ENCODE measurements around the gene POP7.

The POP7 gene

DNA sequence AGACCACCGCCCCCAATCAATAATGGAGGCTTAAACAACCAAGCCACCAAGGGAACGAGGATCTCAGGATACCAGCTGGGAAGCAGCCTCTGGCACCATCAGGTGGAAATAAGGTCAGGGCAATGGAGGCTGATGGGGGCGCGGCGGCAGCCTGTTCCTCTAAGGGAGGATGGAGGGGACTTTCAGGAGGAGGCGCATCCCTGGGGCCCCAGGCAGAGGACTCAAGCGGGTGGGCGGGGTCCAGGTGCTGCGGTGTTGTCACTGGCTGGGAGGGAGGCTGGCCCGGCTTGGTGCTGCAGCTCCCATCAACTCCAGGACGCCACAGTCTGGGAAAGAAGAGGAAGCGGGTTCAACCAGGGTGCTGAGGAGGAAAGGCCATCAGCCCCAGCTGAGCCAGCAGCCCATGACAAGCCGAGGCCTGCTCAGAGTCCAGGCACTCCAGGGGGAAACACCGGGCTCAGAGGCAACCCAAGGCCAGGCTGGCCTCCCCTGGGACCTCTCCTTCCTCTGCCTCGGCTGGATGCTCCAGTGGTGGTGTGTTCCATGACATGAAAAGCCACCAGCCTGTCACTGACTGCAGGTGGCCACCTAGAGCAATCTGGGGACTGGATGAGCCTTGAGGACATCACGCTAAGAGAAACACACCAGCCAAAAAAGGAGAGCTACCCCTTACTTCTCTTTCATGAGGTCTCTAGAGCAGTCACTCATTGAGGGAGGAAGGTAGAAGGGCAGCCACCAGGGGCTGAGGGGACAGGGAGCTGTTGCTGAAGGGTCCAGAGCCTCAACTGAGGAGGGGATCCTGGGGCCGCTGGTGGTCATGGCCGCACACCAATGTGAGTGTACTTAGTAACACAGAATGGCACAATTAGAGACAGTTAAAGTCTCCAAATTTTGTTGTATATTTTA, 16.4 kb upstream of the POP7 start:
- H3K27me3 ChIP-seq (ENCODE audit: insufficient read depth, poor library complexity, severe bottlenecking) = no peaks in the 10 kb centered on the region
- TF ChIP-seq, protein P1, sequence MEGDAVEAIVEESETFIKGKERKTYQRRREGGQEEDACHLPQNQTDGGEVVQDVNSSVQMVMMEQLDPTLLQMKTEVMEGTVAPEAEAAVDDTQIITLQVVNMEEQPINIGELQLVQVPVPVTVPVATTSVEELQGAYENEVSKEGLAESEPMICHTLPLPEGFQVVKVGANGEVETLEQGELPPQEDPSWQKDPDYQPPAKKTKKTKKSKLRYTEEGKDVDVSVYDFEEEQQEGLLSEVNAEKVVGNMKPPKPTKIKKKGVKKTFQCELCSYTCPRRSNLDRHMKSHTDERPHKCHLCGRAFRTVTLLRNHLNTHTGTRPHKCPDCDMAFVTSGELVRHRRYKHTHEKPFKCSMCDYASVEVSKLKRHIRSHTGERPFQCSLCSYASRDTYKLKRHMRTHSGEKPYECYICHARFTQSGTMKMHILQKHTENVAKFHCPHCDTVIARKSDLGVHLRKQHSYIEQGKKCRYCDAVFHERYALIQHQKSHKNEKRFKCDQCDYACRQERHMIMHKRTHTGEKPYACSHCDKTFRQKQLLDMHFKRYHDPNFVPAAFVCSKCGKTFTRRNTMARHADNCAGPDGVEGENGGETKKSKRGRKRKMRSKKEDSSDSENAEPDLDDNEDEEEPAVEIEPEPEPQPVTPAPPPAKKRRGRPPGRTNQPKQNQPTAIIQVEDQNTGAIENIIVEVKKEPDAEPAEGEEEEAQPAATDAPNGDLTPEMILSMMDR (IDR thresholded peaks at IDR 0.05; ENCODE audit: poor library complexity, severe bottlenecking) = no peak
- H3K36me3 ChIP-seq (ENCODE audit: low read depth) = peaks cover 67% of the 10 kb centered on the region
- peaks cover 11% of the 10 kb centered on the region for H3K4me1 ChIP-seq (ENCODE audit: insufficient read depth, poor library complexity, severe bottlenecking)
- no peak overlapping the region for H3K4me3 ChIP-seq (ENCODE audit: severe bottlenecking)
- no peaks in the 10 kb centered on the region for H3K9me3 ChIP-seq (ENCODE audit: severe bottlenecking)
- no peak overlapping the region for H3K27ac ChIP-seq (ENCODE audit: poor library complexity, severe bottlenecking)
- ATAC-seq (ENCODE audit: low read depth) (no peak), DNase-seq (ENCODE audit: low spot score) (no peak)

DNA sequence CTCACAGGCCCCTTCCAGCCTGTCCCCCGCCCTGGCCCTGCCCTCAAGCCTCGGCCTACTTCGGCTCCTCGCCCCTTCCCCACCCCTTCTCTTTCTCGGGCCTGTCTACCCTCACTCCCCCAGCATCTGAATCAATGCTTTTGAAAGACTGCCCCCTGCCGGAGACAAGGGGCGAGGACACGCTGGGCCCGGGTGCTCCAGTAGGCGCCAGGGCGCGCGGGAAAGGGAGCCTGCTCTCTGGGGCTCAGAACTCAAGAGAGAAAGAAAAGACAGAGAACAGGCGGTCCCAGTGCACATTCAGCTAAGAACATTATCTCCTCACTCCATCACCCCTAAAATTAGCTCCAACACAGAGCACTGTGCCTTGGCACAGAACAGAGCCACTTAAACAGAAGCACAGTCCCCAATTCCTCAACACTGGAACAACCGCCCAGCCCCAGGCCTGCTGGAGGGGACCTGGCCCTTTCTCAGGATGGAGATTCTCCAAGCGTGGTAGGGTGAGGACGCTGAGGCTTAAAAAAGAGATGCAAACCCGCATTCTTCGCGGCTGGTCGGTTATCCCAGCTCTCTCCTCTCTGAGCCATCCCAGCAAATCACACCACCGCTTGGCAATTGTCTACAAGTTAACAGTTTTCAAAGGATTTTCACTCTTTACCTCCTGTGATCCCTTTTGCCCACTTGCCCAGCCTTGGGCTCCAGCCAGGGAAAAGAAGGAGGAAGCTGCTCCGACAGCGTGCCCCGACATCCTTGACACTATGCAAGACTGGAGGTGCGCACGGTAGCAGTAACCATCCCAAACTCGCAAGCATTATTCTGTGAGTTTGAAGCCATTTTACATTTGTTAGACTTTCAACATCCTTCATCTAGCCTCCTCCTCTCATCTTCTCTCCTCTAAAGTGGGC, 14.0 kb upstream of the POP7 start:
- ATAC-seq (ENCODE audit: low read depth) (peak; percentile 72), DNase-seq (ENCODE audit: low spot score) (no peak)
- peak overlapping the region; percentile 4 for H3K27ac ChIP-seq (ENCODE audit: poor library complexity, severe bottlenecking)

GRCh38 chr7:100692578-100692961, 13.4 kb upstream of the POP7 start:
- Histone ChIP-seq H3K9me3 (ENCODE audit: severe bottlenecking) (no peaks in the 10 kb centered on the region), H3K27ac (ENCODE audit: poor library complexity, severe bottlenecking) (no peak overlapping the region), H3K4me3 (ENCODE audit: severe bottlenecking) (peak overlapping the region; percentile 99), H3K4me1 (ENCODE audit: insufficient read depth, poor library complexity, severe bottlenecking) (peaks cover 11% of the 10 kb centered on the region), H3K36me3 (ENCODE audit: low read depth) (peaks cover 38% of the 10 kb centered on the region), H3K27me3 (ENCODE audit: insufficient read depth, poor library complexity, severe bottlenecking) (no peaks in the 10 kb centered on the region)
- TF ChIP-seq, protein P1 (IDR thresholded peaks at IDR 0.05; ENCODE audit: poor library complexity, severe bottlenecking) = no peak
- ATAC-seq (ENCODE audit: low read depth) = no peak
- DNase-seq (ENCODE audit: low spot score) = no peak

More for the DNA sequence above, 14.0 kb upstream of the POP7 start:
- Histone ChIP-seq H3K36me3 (ENCODE audit: low read depth) (peaks cover 44% of the 10 kb centered on the region), H3K4me3 (ENCODE audit: severe bottlenecking) (peak overlapping the region; percentile 99), H3K9me3 (ENCODE audit: severe bottlenecking) (no peaks in the 10 kb centered on the region), H3K4me1 (ENCODE audit: insufficient read depth, poor library complexity, severe bottlenecking) (peaks cover 11% of the 10 kb centered on the region), H3K27me3 (ENCODE audit: insufficient read depth, poor library complexity, severe bottlenecking) (no peaks in the 10 kb centered on the region)
- TF ChIP-seq, protein P1 (IDR thresholded peaks at IDR 0.05; ENCODE audit: poor library complexity, severe bottlenecking) = peak; percentile 87

- DNase-seq (ENCODE audit: low spot score) (no peak), ATAC-seq (ENCODE audit: low read depth) (peak; percentile 28; the same call in 2 of the 3 replicates)
- peaks cover 28% of the 10 kb centered on the region for H3K36me3 ChIP-seq (ENCODE audit: low read depth)
- H3K4me3 ChIP-seq (ENCODE audit: severe bottlenecking) = peak overlapping the region; percentile 99
- H3K4me1 ChIP-seq (ENCODE audit: insufficient read depth, poor library complexity, severe bottlenecking) = peaks cover 11% of the 10 kb centered on the region
- no peaks in the 10 kb centered on the region for H3K27me3 ChIP-seq (ENCODE audit: insufficient read depth, poor library complexity, severe bottlenecking)
- no peaks in the 10 kb centered on the region for H3K9me3 ChIP-seq (ENCODE audit: severe bottlenecking)
- TF ChIP-seq, protein P1 (IDR thresholded peaks at IDR 0.05; ENCODE audit: poor library complexity, severe bottlenecking) = no peak
- H3K27ac ChIP-seq (ENCODE audit: poor library complexity, severe bottlenecking) = peak overlapping the region; percentile 63
Observed at GRCh38 chr7:100693312-100694097, 12.4 kb upstream of the POP7 start.
